NCI-H2029 treated with DMSO at 0.1 percent for 48 hours (cell line): ENCODE measurements around the gene NAT16.

Experiments used
- DNase-seq: peaks from one replicate; lab custom pipeline; 2025; lab: John Stamatoyannopoulos, UW

The NAT16 gene

GRCh38 chr7:101170617-101171441, 9.3 kb downstream of the NAT16 start:
- no peak for DNase-seq

- DNase-seq: no peak
Observed at GRCh38 chr7:101169838-101170551, 10.1 kb downstream of the NAT16 start.

- no peak for DNase-seq
Observed at GRCh38 chr7:101169110-101169837, 10.8 kb downstream of the NAT16 start.

GRCh38 chr7:101168412-101169049, 11.6 kb downstream of the NAT16 start:
- DNase-seq: no peak

- DNase-seq: no peak
Observed at GRCh38 chr7:101167645-101168411, 12.3 kb downstream of the NAT16 start.

- DNase-seq: no peak
Observed at GRCh38 chr7:101166909-101167644, 13.0 kb downstream of the NAT16 start.

GRCh38 chr7:101166648-101166908, 13.5 kb downstream of the NAT16 start:
- no peak for DNase-seq

GRCh38 chr7:101165958-101166647, 14.0 kb downstream of the NAT16 start:
- DNase-seq: no peak

- peak; percentile 68 for DNase-seq
Observed at GRCh38 chr7:101165075-101165957, 14.8 kb downstream of the NAT16 start, which contains the start of gene VGF. TSS of gene VGF (minus strand) at chr7:101165569. CDS start at chr7:101164843, 726 bp downstream.

GRCh38 chr7:101164071-101164840, 15.8 kb downstream of the NAT16 start:
- DNase-seq: no peak

GRCh38 chr7:101163279-101164070, 16.6 kb downstream of the NAT16 start:
- no peak for DNase-seq

GRCh38 chr7:101162551-101163278, 17.4 kb downstream of the NAT16 start:
- DNase-seq: no peak

- no peak for DNase-seq
Observed at GRCh38 chr7:101161692-101162471, 18.2 kb downstream of the NAT16 start.

GRCh38 chr7:101160910-101161309, 19.2 kb downstream of the NAT16 start:
- DNase-seq: no peak

GRCh38 chr7:101159696-101160674, 20.1 kb downstream of the NAT16 start:
- no peak for DNase-seq
